B cell (primary cell): ENCODE data around the gene GRM4.

Source experiments
- EZH2 ChIP-seq: IDR thresholded peaks from 2 replicates; pipeline ENCODE4 v1.6.1; 2012; ENCODE audit warnings: borderline replicate concordance, low read depth, mild to moderate bottlenecking, moderate library complexity, low read length; ENCODE audit not compliant: insufficient read depth, poor library complexity, severe bottlenecking
- TF ChIP-seq, protein P1 (sequence below): fragments of 200-600 bp; IDR thresholded peaks from one replicate; pipeline ENCODE4 v1.8.0; 2022; ENCODE audit warnings: antibody characterized with exemption, mild to moderate bottlenecking

DNA sequence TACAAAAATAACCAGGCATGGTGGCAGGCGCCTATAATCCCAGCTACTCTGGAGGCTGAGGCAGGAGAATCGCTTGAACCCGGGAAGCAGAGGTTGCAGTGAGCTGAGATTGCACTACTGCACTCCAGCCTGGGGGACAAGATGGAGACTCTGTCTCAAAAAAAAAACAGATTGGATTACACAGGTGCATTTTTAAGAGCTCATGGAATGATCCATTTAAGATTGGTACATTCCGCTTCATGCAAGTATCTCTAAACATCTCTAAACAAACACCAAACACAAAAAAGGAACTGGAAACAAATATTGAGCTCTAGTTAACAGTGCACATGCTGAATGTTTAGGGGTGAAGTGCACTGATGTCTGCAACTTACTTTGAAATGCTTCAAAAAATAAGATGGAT, 154.3 kb downstream of the GRM4 start:
- TF ChIP-seq, protein P1, sequence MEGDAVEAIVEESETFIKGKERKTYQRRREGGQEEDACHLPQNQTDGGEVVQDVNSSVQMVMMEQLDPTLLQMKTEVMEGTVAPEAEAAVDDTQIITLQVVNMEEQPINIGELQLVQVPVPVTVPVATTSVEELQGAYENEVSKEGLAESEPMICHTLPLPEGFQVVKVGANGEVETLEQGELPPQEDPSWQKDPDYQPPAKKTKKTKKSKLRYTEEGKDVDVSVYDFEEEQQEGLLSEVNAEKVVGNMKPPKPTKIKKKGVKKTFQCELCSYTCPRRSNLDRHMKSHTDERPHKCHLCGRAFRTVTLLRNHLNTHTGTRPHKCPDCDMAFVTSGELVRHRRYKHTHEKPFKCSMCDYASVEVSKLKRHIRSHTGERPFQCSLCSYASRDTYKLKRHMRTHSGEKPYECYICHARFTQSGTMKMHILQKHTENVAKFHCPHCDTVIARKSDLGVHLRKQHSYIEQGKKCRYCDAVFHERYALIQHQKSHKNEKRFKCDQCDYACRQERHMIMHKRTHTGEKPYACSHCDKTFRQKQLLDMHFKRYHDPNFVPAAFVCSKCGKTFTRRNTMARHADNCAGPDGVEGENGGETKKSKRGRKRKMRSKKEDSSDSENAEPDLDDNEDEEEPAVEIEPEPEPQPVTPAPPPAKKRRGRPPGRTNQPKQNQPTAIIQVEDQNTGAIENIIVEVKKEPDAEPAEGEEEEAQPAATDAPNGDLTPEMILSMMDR = no peak
- no peak for TF ChIP-seq EZH2
